Skeletal muscle tissue (tissue), 4 donors: ENCODE measurements around the gene SAP30BP. TPM values are rescaled to one million over a fixed set of nuclear protein-coding genes. Genes with fewer than 3 reads are reported as not detected.

Source experiments
- H3K27ac ChIP-seq: one replicate; pipeline ENCODE4 v1.7.0; 2013; ENCODE audit warnings: mild to moderate bottlenecking, low read depth, low read length, inconsistent platforms
- H3K27me3 ChIP-seq, 3 donors: one replicate each; pipeline ENCODE4 v1.7.0; 2013; ENCODE audit warnings: low read length in 3 of 3; ENCODE audit not compliant: control insufficient read depth in 3 of 3, insufficient read depth in 3 of 3
- H3K36me3 ChIP-seq, 3 donors: one replicate each; pipeline ENCODE4 v1.7.0; 2013; ENCODE audit warnings: low read length in 3 of 3; ENCODE audit not compliant: control insufficient read depth in 3 of 3, insufficient read depth in 3 of 3
- H3K4me1 ChIP-seq, 3 donors: one replicate each; pipeline ENCODE4 v1.7.0; 2013; ENCODE audit warnings: low read length in 3 of 3, mild to moderate bottlenecking in 3 of 3; ENCODE audit not compliant: control insufficient read depth in 3 of 3, insufficient read depth in 3 of 3
- H3K4me3 ChIP-seq, 3 donors: one replicate each; pipeline ENCODE4 v1.7.0; 2013; ENCODE audit warnings: low read length in 3 of 3
- H3K9ac ChIP-seq, 3 donors: one replicate each; pipeline ENCODE4 v1.7.0; 2013; ENCODE audit warnings: low read length in 3 of 3, mild to moderate bottlenecking in 3 of 3, moderate library complexity in 2 of 3, low read depth in 1 of 3
- H3K9me3 ChIP-seq, 3 donors: one replicate each; pipeline ENCODE4 v1.7.0; 2013; ENCODE audit warnings: low read length in 3 of 3; ENCODE audit not compliant: control insufficient read depth in 3 of 3
- total RNA-seq: library from RNA; depleted of rRNA; stranded (reverse); fragments of >200 nt; gene quantifications from one replicate; pipeline ENCODE4 v1.2.3, GENCODE V29; 2014
- donor health status: Osteomylitis.

The SAP30BP gene
- total RNA-seq, 1 donor from 2014 or later, result 36.5 TPM

GRCh38 chr17:75639327-75639726 is 27.8 kb upstream of the SAP30BP start:
- Histone ChIP-seq H3K27ac (no peak overlapping the region), H3K9me3 (no peaks in the 10 kb centered on the region), H3K4me1 (peaks cover 29 to 41% (median 33%) of the 10 kb centered on the region in 3 donors), H3K36me3 (peaks cover 0 to 8% (median 3%) of the 10 kb centered on the region in 3 donors), H3K9ac (no peak overlapping the region), H3K4me3 (no peak overlapping the region), H3K27me3 (no peaks in the 10 kb centered on the region)

GRCh38 chr17:75639771-75640555 is 27.2 kb upstream of the SAP30BP start:
- peaks cover 0 to 8% (median 3%) of the 10 kb centered on the region in 3 donors for H3K36me3 ChIP-seq
- no peaks in the 10 kb centered on the region for H3K9me3 ChIP-seq
- no peak overlapping the region for H3K27ac ChIP-seq
- no peak overlapping the region for H3K9ac ChIP-seq
- H3K4me3 ChIP-seq, result no peak overlapping the region
- H3K4me1 ChIP-seq, result peaks cover 26 to 35% (median 28%) of the 10 kb centered on the region in 3 donors
- H3K27me3 ChIP-seq, result no peaks in the 10 kb centered on the region

GRCh38 chr17:75640556-75641119 is 26.5 kb upstream of the SAP30BP start:
- H3K4me1 ChIP-seq, result peaks cover 19 to 28% (median 21%) of the 10 kb centered on the region in 3 donors
- H3K36me3 ChIP-seq, result peaks cover 1 to 8% (median 3%) of the 10 kb centered on the region in 3 donors
- H3K9me3 ChIP-seq, result no peaks in the 10 kb centered on the region
- H3K9ac ChIP-seq, result no peak overlapping the region
- no peak overlapping the region for H3K4me3 ChIP-seq
- no peaks in the 10 kb centered on the region for H3K27me3 ChIP-seq
- no peak overlapping the region for H3K27ac ChIP-seq

- Histone ChIP-seq H3K36me3 (peaks cover 3 to 8% (median 3%) of the 10 kb centered on the region in 3 donors), H3K4me3 (no peak overlapping the region), H3K27me3 (no peaks in the 10 kb centered on the region), H3K9me3 (no peaks in the 10 kb centered on the region), H3K27ac (no peak overlapping the region), H3K4me1 (peaks cover 12 to 21% (median 16%) of the 10 kb centered on the region in 3 donors), H3K9ac (no peak overlapping the region)
These were observed 25.8 kb upstream of the SAP30BP start for GRCh38 chr17:75641343-75641742.

- peaks cover 5 to 12% (median 9%) of the 10 kb centered on the region in 3 donors for H3K4me1 ChIP-seq
- no peak overlapping the region for H3K9ac ChIP-seq
- H3K4me3 ChIP-seq, result no peak overlapping the region
- peaks cover 3 to 8% (median 8%) of the 10 kb centered on the region in 3 donors for H3K36me3 ChIP-seq
- H3K27ac ChIP-seq, result no peak overlapping the region
- no peaks in the 10 kb centered on the region for H3K9me3 ChIP-seq
- no peaks in the 10 kb centered on the region for H3K27me3 ChIP-seq
These were observed 24.9 kb upstream of the SAP30BP start for GRCh38 chr17:75642182-75642783.

- Histone ChIP-seq H3K9me3 (no peaks in the 10 kb centered on the region), H3K27ac (no peak overlapping the region), H3K4me3 (no peak overlapping the region), H3K4me1 (peaks cover 5 to 9% (median 9%) of the 10 kb centered on the region in 3 donors), H3K9ac (no peak overlapping the region), H3K36me3 (peaks cover 5 to 10% (median 9%) of the 10 kb centered on the region in 3 donors), H3K27me3 (no peaks in the 10 kb centered on the region)
These were observed 24.1 kb upstream of the SAP30BP start for GRCh38 chr17:75642784-75643642.

- H3K27ac ChIP-seq, result no peak overlapping the region
- H3K36me3 ChIP-seq, result peaks cover 7 to 12% (median 10%) of the 10 kb centered on the region in 3 donors
- no peaks in the 10 kb centered on the region for H3K27me3 ChIP-seq
- peaks cover 5 to 9% (median 9%) of the 10 kb centered on the region in 3 donors for H3K4me1 ChIP-seq
- no peak overlapping the region for H3K9ac ChIP-seq
- H3K4me3 ChIP-seq, result no peak overlapping the region
- H3K9me3 ChIP-seq, result no peaks in the 10 kb centered on the region
These were observed 23.5 kb upstream of the SAP30BP start for GRCh38 chr17:75643643-75644017.

GRCh38 chr17:75645501-75645888 is 21.6 kb upstream of the SAP30BP start:
- Histone ChIP-seq H3K4me3 (no peak overlapping the region), H3K27me3 (no peaks in the 10 kb centered on the region), H3K36me3 (peaks cover 21 to 22% (median 22%) of the 10 kb centered on the region in 3 donors), H3K9ac (no peak overlapping the region), H3K4me1 (peaks cover 5 to 9% (median 9%) of the 10 kb centered on the region in 3 donors), H3K9me3 (no peaks in the 10 kb centered on the region), H3K27ac (no peak overlapping the region)

GRCh38 chr17:75645889-75646637 is 21.1 kb upstream of the SAP30BP start:
- H3K4me3 ChIP-seq, result no peak overlapping the region
- no peak overlapping the region for H3K27ac ChIP-seq
- H3K9ac ChIP-seq, result no peak overlapping the region
- H3K27me3 ChIP-seq, result no peaks in the 10 kb centered on the region
- H3K9me3 ChIP-seq, result no peaks in the 10 kb centered on the region
- H3K36me3 ChIP-seq, result peaks cover 27% of the 10 kb centered on the region in 3 donors
- H3K4me1 ChIP-seq, result peaks cover 5 to 9% (median 7%) of the 10 kb centered on the region in 3 donors
